ENCODE measurements around the gene GIT2. TPM values are rescaled to one million over a fixed set of nuclear protein-coding genes. Genes with fewer than 3 reads are reported as not detected.
A peak's percentile ranks its signal among the peaks of the same experiment; 100 is the strongest.

GIT2 gene
- total and polyA plus RNA-seq, 12 donors: 24.3 to 80.9 (median 56.0) TPM

GRCh38 chr12:109912855-109913321 is 83.3 kb downstream of the GIT2 start:
- WGBS, 4 donors: 89 to 91% (median 91%) methylated on average over 12 of the region's 12 CpGs
- intact Hi-C loops (cut with DNase I): no loop called here
- Histone ChIP-seq H3K36me3 (replicated peaks in 1 of 2) (peaks cover 0 to 84% of the 10 kb centered on the region in 2 donors), H3K27ac (peak overlapping the region in 1 of 5 donors; percentile 17), H3K4me1 (replicated peaks in 1 of 2) (no peaks in the 10 kb centered on the region), H3K9me3 (replicated peaks in 1 of 3) (no peaks in the 10 kb centered on the region), H3K27me3 (no peaks in the 10 kb centered on the region), H3K4me3 (no peak overlapping the region)
- DNase-seq: no peak
- no peak for TF ChIP-seq CTCF (IDR thresholded peaks at IDR 0.05)

GRCh38 chr12:109910969-109911348 is 85.2 kb downstream of the GIT2 start:
- Histone ChIP-seq H3K27ac (no peak overlapping the region), H3K27me3 (no peaks in the 10 kb centered on the region), H3K9me3 (replicated peaks in 1 of 3) (no peaks in the 10 kb centered on the region), H3K4me1 (replicated peaks in 1 of 2) (no peaks in the 10 kb centered on the region), H3K36me3 (replicated peaks in 1 of 2) (peaks cover 0 to 84% of the 10 kb centered on the region in 2 donors), H3K4me3 (no peak overlapping the region)
- TF ChIP-seq POLR2A (IDR thresholded peaks at IDR 0.05) (no peak), CTCF (IDR thresholded peaks at IDR 0.05) (no peak)
- intact Hi-C loops (cut with DNase I): no loop called here
- no peak for DNase-seq
- 70 to 87% (median 78%) methylated on average over 9 to 12 of the region's 12 CpGs for WGBS, 4 donors

DNA sequence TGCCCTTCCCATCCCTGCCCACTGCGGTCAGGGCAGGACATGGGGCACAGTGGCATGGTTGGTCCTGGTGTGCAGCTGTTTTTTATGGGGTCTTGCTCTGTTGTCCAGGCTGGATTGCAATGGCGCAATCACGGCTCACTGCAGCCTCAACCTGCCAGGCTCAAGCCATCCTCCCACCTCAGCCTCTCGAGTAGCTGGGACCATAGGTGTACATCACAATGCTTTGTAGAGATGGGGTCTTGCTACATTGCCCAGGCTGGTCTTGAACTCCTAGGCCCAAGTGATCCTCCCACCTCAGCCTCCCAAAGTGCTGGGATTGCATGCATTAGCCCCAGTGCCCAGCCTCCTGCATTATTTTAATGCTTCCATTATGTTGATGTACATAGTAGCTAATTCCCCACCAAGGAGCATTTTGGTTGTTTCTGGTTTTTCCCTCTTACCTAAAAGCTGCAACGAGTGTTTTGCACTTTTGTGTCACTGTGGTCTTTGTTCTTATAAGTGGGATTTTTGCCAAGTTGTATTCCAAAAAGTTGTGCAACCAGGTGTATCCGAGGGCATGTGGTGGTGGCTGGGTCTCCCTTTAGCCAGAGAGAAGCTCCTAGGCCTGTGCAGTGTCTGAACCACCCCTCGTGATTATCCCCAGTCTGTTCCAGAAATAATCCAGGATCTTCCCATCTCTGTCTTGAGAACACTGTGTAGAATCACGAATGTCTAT is 85.8 kb downstream of the GIT2 start:
- intact Hi-C loops (cut with DNase I): no loop called here
- Histone ChIP-seq H3K27ac (no peak overlapping the region), H3K36me3 (replicated peaks in 1 of 2) (peaks cover 0 to 84% of the 10 kb centered on the region in 2 donors), H3K4me3 (no peak overlapping the region), H3K9me3 (replicated peaks in 1 of 3) (no peaks in the 10 kb centered on the region), H3K27me3 (no peaks in the 10 kb centered on the region), H3K4me1 (replicated peaks in 1 of 2) (no peaks in the 10 kb centered on the region)
- WGBS, 4 donors: 80 to 91% (median 87%) methylated on average over 6 to 8 of the region's 8 CpGs
- DNase-seq: no peak
- TF ChIP-seq POLR2A (IDR thresholded peaks at IDR 0.05) (no peak), CTCF (IDR thresholded peaks at IDR 0.05) (no peak)

GRCh38 chr12:109905301-109905700 is 90.9 kb downstream of the GIT2 start:
- Histone ChIP-seq H3K27me3 (no peaks in the 10 kb centered on the region), H3K4me3 (no peak overlapping the region), H3K27ac (no peak overlapping the region), H3K4me1 (replicated peaks in 1 of 2) (peaks cover 0 to 11% of the 10 kb centered on the region in 2 donors), H3K9me3 (replicated peaks in 1 of 3) (no peaks in the 10 kb centered on the region), H3K36me3 (replicated peaks in 1 of 2) (peaks cover 0 to 68% of the 10 kb centered on the region in 2 donors)
- 95 to 99% (median 96%) methylated on average over 6 to 10 of the region's 10 CpGs for WGBS, 4 donors
- TF ChIP-seq POLR2A (IDR thresholded peaks at IDR 0.05): no peak
- no peak for TF ChIP-seq CTCF (IDR thresholded peaks at IDR 0.05)
- no peak for DNase-seq
- intact Hi-C loops (cut with DNase I): no loop called here

Measured in adrenal gland (tissue), 12 donors.